BE2C (cell line): ENCODE measurements around the gene KIF1B.
"Not testable (repeated sequence)": the region's sequence is repeated elsewhere in the genome, so short reads cannot be mapped to it uniquely, and the experiment has no call there.

Experiments used
- DNase-seq: peaks from one replicate; pipeline ENCODE4 v3.0.0-alpha.2; 2020
- H3K27me3 ChIP-seq: fragments of 250-450 bp; sonication (Bioruptor Pico); 2 replicates; pipeline ENCODE4 v1.5.1; 2020; ENCODE audit warnings: mild to moderate bottlenecking
- H3K36me3 ChIP-seq: fragments of 250-450 bp; sonication (Bioruptor Pico); 2 replicates; pipeline ENCODE4 v1.5.1; 2020; ENCODE audit warnings: mild to moderate bottlenecking
- H3K4me1 ChIP-seq: fragments of 250-450 bp; sonication (Bioruptor Pico); 2 replicates; pipeline ENCODE4 v1.5.1; 2020
- H3K4me3 ChIP-seq: 2 replicates; pipeline ENCODE4 v1.5.1; 2011; ENCODE audit warnings: low read depth, low read length
- H3K9me3 ChIP-seq: fragments of 250-450 bp; sonication (Bioruptor Pico); 2 replicates; pipeline ENCODE4 v1.5.1; 2020
- TF ChIP-seq, protein P1 (sequence below): IDR thresholded peaks from 2 replicates; pipeline ENCODE4 v1.5.1; 2012; ENCODE audit warnings: mild to moderate bottlenecking, low read depth, low read length

Gene KIF1B

DNA sequence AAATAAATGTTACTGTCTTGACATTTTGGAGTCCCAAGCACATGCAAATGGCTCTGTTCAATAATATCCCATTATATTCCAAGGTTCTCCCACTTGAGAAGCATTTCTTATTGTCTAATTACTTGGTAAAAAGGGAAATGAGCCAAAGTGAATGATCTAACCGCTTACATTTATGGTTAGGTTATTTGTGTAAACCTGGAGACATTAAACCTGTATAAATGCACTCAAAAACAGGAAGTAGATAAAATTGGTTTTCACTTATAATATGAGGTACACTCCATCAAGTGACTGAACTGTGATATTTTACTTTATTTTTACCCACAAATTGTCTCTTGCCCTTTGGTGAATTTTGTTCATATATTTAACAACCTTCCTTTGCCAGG, 26.8 kb downstream of the KIF1B start:
- DNase-seq, result no peak
- Histone ChIP-seq H3K4me3 (no peak overlapping the region), H3K36me3 (no peaks in the 10 kb centered on the region), H3K4me1 (no peaks in the 10 kb centered on the region), H3K27me3 (no peaks in the 10 kb centered on the region), H3K9me3 (no peaks in the 10 kb centered on the region)
- TF ChIP-seq, protein P1, sequence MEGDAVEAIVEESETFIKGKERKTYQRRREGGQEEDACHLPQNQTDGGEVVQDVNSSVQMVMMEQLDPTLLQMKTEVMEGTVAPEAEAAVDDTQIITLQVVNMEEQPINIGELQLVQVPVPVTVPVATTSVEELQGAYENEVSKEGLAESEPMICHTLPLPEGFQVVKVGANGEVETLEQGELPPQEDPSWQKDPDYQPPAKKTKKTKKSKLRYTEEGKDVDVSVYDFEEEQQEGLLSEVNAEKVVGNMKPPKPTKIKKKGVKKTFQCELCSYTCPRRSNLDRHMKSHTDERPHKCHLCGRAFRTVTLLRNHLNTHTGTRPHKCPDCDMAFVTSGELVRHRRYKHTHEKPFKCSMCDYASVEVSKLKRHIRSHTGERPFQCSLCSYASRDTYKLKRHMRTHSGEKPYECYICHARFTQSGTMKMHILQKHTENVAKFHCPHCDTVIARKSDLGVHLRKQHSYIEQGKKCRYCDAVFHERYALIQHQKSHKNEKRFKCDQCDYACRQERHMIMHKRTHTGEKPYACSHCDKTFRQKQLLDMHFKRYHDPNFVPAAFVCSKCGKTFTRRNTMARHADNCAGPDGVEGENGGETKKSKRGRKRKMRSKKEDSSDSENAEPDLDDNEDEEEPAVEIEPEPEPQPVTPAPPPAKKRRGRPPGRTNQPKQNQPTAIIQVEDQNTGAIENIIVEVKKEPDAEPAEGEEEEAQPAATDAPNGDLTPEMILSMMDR, result no peak

DNA sequence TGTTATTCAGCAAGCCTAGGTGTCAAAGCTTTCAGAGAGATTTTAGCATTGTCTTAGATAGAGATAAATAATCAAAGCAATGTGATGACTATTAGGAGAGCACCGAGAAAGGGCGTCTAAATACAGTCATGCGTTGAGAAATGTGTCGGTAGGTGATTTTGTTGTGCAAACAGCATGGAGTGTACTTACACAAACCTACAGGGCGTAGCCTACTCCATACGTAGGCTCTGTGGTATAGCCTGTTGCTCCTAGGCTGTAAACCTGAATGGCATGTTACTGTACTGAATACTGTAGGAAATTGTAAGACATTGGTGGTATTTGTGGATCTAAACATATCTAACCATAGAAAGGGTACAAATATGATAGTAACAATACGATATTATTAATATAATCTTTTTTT, 31.8 kb downstream of the KIF1B start:
- Histone ChIP-seq H3K9me3 (no peaks in the 10 kb centered on the region), H3K4me3 (no peak overlapping the region), H3K36me3 (no peaks in the 10 kb centered on the region), H3K4me1 (no peaks in the 10 kb centered on the region), H3K27me3 (no peaks in the 10 kb centered on the region)
- no peak for DNase-seq
- TF ChIP-seq, protein P1, result no peak

DNA sequence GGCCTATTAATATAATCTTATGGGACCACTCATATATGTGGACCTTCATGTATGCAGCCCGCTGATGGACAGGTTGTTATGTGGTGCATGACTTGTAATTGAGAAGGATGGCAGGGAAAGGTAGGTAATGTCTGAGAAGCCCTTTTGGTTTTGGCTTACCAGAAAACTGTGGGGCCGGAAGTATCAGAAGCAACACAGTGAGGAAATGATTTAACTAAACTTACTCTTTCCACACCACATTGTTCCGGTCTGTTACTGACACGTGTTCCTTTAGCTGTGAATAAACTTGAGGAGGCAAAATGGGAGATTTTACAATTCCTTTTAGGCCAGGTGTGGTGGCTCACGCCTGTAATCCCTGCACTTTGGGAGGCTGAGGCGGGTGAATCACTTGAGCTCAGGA, 32.4 kb downstream of the KIF1B start:
- Histone ChIP-seq H3K4me1 (no peaks in the 10 kb centered on the region), H3K4me3 (no peak overlapping the region), H3K9me3 (no peaks in the 10 kb centered on the region), H3K36me3 (no peaks in the 10 kb centered on the region), H3K27me3 (no peaks in the 10 kb centered on the region)
- no peak for DNase-seq
- TF ChIP-seq, protein P1, result no peak

DNA sequence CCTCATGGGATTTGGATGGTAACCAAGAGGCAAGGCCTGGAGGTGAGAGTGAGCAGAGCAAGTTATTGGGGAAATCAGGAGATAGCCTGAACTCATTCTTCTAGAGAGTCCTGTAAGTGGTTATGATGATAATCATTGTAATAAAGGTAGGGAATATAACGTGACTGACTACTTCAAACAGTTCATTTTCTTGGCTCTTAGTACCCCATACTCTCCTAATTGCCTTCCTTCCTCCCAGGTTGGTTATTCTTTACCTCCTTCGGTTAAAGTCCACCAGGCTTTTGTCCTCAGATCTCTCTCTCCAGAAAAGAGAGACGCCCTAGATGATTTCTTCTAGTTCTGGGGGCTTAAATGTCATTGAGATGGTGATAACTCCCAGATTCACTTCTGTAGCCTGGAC, 35.3 kb downstream of the KIF1B start:
- no peaks in the 10 kb centered on the region for H3K36me3 ChIP-seq
- no peaks in the 10 kb centered on the region for H3K27me3 ChIP-seq
- no peaks in the 10 kb centered on the region for H3K4me1 ChIP-seq
- TF ChIP-seq, protein P1, result no peak
- H3K4me3 ChIP-seq, result no peak overlapping the region
- DNase-seq, result no peak
- no peaks in the 10 kb centered on the region for H3K9me3 ChIP-seq

DNA sequence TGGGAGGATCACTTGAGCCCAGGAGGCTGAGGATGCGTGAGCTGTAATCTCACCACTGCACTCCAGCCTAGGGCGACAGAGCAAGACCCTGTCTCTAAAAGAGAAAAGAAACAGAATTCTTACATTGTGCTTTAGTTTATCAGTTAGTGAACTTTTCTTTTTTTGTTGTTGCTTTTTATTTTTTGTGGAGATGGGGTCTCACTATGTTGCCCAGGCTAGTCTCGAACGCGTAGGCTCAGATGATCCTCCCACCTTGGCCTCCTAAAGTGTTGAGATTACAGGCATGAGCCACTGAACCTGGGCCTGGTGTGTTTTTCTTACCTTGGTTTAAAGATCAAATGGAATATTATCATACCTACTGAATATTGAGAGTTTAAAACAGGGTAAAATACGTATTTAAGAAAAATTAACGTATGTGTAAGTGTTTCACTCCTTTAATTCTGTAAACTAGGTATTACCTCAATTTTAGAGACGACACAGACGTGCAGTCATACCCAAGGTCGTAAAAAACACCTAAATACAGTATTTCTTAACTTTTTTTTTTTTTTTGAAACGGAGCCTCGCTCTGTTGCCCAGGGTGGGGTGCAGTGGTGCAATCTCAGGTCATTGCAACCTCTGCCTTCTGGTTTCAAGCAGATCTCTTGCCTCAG, 39.6 kb downstream of the KIF1B start:
- no peaks in the 10 kb centered on the region for H3K9me3 ChIP-seq
- no peak overlapping the region for H3K4me3 ChIP-seq
- no peak for DNase-seq
- TF ChIP-seq, protein P1, result no peak
- H3K36me3 ChIP-seq, result no peaks in the 10 kb centered on the region
- H3K4me1 ChIP-seq, result no peaks in the 10 kb centered on the region
- no peaks in the 10 kb centered on the region for H3K27me3 ChIP-seq

DNA sequence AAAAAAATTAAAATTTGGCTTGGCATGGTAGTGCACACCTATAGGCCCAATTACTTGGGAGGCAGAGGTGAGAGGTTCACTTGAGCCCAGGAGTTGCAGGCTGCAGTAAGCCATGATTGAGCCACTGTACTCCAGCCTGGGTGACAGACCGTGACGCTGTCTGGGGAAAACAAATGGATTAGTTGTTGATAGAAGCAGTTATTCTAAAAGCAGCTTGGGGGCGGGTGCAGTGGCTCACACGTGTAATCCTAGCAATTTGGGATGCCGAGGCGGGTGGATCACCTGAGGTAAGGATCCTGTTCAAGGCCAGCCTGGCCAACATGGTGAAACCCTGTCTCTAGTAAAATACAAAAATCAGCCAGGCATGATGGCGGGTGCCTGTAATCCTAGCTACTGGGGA, 40.3 kb downstream of the KIF1B start:
- no peak overlapping the region for H3K4me3 ChIP-seq
- H3K27me3 ChIP-seq, result no peaks in the 10 kb centered on the region
- no peaks in the 10 kb centered on the region for H3K36me3 ChIP-seq
- DNase-seq, result no peak
- no peaks in the 10 kb centered on the region for H3K4me1 ChIP-seq
- TF ChIP-seq, protein P1, result no peak
- no peaks in the 10 kb centered on the region for H3K9me3 ChIP-seq

DNA sequence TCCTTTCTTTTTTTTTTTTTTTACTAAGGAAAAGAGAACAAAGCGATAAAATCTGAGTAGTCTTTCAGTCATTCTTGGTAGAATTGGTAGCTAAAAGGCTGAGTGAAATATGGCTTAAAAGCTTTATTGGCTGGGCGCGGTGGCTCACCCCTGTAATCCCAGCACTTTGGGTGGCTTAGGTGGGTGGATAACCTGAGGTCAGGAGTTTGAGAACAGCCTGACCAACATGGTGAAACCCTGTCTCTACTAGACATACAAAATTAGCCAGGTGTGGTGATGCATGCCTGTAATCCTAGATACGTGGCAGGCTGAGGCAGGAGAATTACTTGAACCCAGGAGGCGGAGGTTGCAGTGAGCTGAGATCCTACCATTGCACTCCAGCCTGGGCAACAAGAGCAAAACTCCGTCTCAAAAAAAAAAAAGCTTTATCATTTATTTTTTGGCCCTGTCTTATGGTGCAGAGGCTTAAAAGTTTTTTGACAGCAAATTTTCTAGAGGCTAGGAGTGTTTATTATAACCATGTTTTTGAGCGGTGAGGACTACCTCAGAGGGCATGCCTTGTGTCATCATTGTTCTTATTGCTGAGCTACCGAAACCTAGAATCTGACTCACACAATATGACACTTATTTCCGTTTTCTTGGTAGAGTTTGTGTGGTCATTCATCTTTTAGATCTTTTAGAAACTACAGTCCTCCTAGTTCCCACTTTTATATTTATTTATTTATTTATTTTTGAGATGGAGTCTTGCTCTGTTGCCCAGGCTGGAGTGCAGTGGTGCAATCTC, 41.1 kb downstream of the KIF1B start:
- H3K4me3 ChIP-seq, H3K27me3 ChIP-seq, DNase-seq, H3K4me1 ChIP-seq, H3K36me3 ChIP-seq, H3K9me3 ChIP-seq: not testable (repeated sequence)
